ENCODE data around the gene PRODH.
"Not testable (repeated sequence)": the region's sequence is repeated elsewhere in the genome, so short reads cannot be mapped to it uniquely, and the experiment has no call there.

PRODH gene

DNA sequence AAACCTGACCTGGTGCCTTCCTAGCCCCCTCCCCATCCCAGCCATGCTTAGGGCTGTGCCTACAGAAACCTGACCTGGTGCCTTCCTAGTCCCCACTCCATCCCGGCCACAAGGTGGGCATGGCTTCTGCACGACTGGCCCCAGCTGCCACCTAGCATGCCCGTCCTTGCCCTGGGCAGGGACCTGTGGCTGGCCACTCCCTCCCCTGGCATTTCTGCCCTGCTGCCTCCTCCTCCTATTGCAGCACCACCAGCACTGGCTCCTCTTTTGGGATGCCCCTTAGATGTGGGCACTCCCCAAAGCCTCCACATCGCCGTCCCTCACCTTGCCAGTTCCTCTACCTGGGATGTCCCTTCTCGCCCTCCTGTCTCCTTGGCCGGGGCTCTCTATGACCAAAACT, 1.4 kb downstream of the PRODH start:
- H3K36me3 Mint-ChIP-seq, H3K9me3 Mint-ChIP-seq, H3K27me3 Mint-ChIP-seq, H3K4me1 Mint-ChIP-seq, H3K27ac Mint-ChIP-seq, H3K4me3 Mint-ChIP-seq: not testable (repeated sequence)

DNA sequence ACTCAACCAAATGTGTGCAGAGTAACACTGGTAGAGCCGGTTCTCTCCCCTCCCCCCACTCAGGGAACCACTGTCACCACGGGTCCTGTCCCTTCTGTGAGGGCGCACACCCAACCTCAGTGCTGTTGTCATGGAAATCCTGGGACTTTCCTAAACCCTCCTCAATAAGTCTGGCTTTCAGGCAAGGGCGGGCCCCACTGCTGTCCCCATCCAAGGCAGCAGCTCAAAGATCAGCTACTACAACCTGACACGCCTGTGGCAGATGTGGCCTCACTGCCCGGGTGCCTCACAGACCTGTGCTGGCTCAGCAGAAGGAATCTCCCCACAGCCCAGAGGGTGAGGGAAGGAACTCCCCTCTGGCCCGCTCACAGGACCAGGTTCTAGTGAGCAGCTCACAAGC, 2.2 kb downstream of the PRODH start:
- Mint-ChIP-seq H3K9me3 (no peaks in the 10 kb centered on the region), H3K36me3 (no peaks in the 10 kb centered on the region)

DNA sequence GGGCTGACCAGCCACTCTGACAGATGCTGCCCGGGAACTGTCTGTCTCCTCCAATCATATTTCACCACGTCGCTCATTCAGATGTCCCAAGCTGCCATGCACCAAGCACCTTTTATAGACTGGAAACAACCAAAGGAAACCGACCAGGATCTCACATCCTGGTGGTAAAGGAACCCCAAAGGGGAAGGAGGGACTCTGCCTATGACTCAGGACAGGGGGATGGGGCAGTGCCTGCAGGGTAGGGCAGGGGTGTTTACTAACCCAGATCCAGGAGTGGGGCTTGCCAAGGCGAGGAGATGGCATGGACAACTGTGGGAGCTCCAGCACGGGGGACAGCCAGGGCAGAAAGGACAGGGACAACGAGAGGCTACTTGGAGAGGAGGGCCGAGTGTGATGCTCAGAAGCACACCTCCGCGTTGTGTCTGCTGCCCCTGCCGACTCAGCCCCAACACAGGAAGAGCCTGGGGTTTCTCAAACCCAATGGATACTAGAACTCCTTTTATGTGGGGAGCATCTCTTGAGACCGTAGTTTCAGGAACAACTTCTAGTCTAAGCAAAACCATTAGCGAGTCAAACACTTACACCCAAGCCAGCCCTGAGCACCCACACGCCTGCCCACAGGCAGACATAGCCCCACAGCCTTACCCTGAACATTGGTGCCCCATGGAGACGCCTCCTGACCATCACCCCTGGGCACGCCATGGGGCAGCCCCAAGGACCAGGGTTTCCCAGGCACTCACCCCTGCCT, 4.0 kb downstream of the PRODH start:
- Mint-ChIP-seq H3K36me3 (no peaks in the 10 kb centered on the region), H3K27me3 (no peaks in the 10 kb centered on the region)

More for the DNA sequence above, 2.2 kb downstream of the PRODH start:
- Mint-ChIP-seq H3K27ac (no peak overlapping the region), H3K4me3 (no peak overlapping the region), H3K27me3 (no peaks in the 10 kb centered on the region), H3K4me1 (no peaks in the 10 kb centered on the region)

DNA sequence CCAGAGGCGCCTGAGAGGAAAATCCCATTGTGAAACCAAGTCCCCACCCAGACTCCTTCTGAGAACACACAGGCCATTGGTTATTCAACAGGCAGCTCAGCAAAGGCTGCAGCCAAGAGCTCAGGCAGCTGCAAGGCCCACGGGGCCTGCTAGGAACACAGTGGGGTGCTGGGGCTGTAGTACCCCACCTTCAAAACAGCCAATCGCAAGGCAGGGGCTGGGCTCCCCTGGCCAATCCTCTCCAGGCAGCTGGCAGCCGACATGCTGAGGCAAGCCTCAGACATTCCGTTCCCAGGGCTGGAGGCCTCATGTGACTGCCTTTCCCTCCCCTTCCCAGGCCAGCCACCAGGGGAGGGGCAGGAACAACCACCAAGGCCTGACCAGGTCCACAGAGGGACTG, 6.6 kb downstream of the PRODH start:
- no peaks in the 10 kb centered on the region for H3K36me3 Mint-ChIP-seq
- no peaks in the 10 kb centered on the region for H3K9me3 Mint-ChIP-seq
- H3K4me1 Mint-ChIP-seq: no peaks in the 10 kb centered on the region
- H3K4me3 Mint-ChIP-seq: no peak overlapping the region
- H3K27ac Mint-ChIP-seq: no peak overlapping the region
- H3K27me3 Mint-ChIP-seq: no peaks in the 10 kb centered on the region

More for the DNA sequence above, 4.0 kb downstream of the PRODH start:
- no peaks in the 10 kb centered on the region for H3K4me1 Mint-ChIP-seq
- no peak overlapping the region for H3K4me3 Mint-ChIP-seq
- H3K9me3 Mint-ChIP-seq: no peaks in the 10 kb centered on the region
- H3K27ac Mint-ChIP-seq: no peak overlapping the region

DNA sequence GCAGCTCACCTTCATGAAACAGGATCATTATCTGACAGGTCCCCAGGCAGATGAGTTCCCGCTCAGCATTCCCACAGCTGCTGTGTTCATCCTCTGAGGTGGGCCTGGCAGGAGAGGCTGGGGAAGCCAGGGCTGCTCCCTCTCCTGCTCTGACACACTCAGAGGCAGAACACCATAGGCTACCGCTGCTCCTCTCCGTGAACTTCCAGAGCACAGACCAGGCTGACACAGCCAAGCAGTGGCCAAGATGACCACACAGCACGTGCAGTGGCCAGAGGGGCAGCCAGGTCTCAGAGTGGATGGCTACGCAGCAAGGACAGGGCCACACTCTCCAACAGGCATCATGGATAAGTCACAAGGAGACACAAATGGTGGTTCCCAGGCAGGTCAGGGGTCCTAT, 8.5 kb downstream of the PRODH start:
- H3K27me3 Mint-ChIP-seq: no peaks in the 10 kb centered on the region
- no peaks in the 10 kb centered on the region for H3K4me1 Mint-ChIP-seq
- no peaks in the 10 kb centered on the region for H3K36me3 Mint-ChIP-seq
- H3K4me3 Mint-ChIP-seq: no peak overlapping the region
- H3K27ac Mint-ChIP-seq: no peak overlapping the region
- no peaks in the 10 kb centered on the region for H3K9me3 Mint-ChIP-seq

DNA sequence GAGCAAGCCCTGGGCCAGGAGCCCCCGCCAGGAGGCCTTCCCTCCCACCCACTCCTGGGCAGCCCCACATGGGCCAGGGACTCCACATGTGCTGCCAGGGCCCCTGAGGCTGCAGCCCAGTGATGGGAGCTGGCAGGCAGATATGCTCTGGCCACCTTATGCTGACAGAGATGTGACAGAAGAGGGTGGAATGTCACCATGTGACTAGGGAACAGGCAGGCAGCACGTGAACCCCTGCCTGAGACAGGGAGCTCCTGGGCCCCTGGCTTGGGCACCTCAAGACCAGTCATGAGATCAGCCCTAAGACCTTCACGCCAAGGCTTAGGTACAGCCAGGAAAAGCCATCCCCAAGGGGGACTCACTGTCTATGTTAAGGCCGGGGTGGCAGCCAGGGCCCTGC, 9.1 kb downstream of the PRODH start:
- Mint-ChIP-seq H3K4me1 (no peaks in the 10 kb centered on the region), H3K27me3 (no peaks in the 10 kb centered on the region), H3K36me3 (no peaks in the 10 kb centered on the region), H3K9me3 (no peaks in the 10 kb centered on the region), H3K27ac (no peak overlapping the region), H3K4me3 (no peak overlapping the region)

DNA sequence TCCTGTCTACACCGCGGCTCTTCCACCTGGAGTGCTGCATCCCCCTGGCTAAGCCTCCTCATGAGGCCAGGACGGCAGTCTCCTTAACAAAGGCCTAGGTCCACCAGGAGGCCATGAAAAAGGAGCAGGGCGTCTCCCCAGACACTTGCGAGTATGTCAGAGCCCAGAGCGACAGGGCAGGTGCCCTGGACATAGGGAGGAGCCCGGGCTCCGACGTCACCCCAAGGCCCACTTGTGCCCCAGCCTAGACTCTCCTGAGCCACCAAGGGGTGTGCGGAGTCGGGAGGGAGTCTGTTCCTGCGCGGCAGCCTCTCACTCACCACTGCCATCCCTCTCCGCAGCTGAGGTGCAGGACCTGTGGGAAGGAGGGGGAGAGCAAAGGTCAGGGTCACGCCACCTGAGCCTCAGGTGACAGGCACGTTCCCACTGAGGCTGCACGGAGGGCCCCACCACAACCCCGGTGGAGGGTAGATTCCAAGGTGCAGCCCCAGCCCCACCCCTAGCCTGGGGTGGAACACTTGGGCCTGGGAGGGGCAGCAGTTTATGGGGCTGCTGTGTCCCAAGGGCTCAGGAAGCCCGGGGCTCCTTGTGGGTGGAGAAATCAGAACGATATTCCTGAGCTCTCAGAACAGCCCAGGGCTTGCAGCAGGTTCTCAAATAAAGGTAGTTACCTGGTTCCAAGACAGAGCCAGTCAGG, 10.6 kb downstream of the PRODH start:
- H3K27me3 Mint-ChIP-seq: no peaks in the 10 kb centered on the region
- H3K4me1 Mint-ChIP-seq: no peaks in the 10 kb centered on the region
- H3K36me3 Mint-ChIP-seq: no peaks in the 10 kb centered on the region
- no peaks in the 10 kb centered on the region for H3K9me3 Mint-ChIP-seq
- no peak overlapping the region for H3K4me3 Mint-ChIP-seq
- no peak overlapping the region for H3K27ac Mint-ChIP-seq

DNA sequence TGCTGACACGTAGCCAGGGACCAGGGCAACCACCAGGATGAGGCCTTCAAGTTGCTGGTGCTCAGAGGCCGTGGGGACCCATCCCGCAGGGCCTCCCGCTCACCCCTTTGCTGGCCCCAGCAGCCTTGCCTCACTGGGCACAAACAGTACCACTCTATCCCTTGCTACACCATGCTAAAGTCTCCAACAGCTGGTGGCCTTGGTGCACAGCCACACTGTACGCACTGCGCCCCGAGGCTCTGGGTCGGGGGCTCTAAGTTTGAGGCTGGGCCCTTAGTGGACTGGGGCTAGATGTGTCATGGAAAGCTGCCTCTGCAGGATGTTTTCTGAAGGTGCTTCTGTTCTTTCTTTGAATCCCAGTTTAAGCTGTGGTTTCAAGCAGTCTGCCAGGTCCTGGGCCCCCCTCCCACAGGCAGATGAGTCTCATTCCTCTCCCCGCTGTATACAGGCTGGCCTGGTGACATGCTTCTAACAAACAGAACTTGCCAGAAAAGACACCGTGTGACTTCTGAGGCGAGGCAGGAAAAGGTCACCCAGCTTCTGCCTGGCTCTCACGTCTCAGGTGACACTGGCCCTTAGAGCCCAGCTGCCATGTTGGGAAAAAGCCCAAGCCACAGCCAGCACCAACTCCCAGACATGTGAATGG, 15.7 kb downstream of the PRODH start:
- not testable (repeated sequence) for H3K4me3 Mint-ChIP-seq, H3K4me1 Mint-ChIP-seq, H3K36me3 Mint-ChIP-seq, H3K9me3 Mint-ChIP-seq, H3K27ac Mint-ChIP-seq, H3K27me3 Mint-ChIP-seq

DNA sequence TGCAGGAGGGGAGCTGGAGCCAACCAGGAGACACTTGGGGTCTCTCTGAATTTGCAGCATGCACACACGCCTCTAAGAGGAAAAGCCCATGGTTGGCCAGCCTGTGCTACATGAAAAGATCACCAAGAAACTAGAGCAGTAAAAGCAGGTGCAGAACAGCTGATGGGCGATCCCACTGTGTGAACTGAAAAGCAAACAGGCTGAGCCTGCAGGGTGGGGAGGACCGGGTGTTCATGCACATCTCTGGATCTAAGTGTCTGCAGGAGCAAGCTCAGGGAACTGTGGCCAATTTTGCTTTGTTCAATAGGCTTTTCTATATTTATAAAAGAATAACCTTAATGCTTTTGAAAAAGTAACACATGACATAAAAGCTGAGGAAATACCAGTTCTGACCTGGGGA, 18.3 kb downstream of the PRODH start:
- H3K36me3 Mint-ChIP-seq, H3K27ac Mint-ChIP-seq, H3K27me3 Mint-ChIP-seq, H3K9me3 Mint-ChIP-seq, H3K4me3 Mint-ChIP-seq, H3K4me1 Mint-ChIP-seq: not testable (repeated sequence)

DNA sequence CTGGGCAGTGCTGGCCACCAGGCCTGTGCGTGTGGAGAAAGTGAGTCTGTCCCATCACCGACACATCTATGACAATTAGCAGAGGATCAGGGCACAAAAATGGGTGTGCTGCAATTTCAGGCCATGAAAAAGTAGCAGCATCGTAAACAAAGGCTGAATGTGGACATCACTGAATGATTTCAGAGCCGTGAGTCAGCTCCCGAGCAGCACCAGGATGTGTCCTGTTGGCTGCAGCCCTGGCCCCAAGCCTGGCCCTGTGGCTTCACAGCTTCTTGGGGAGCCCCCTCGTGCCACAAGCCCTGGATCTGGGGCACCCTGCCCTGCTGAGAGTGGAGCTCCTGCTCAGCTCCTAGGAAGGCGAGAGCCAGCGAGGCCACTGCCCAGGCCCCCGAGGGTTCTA, 20.5 kb downstream of the PRODH start:
- not testable (repeated sequence) for H3K9me3 Mint-ChIP-seq, H3K27ac Mint-ChIP-seq, H3K36me3 Mint-ChIP-seq, H3K27me3 Mint-ChIP-seq, H3K4me1 Mint-ChIP-seq, H3K4me3 Mint-ChIP-seq

DNA sequence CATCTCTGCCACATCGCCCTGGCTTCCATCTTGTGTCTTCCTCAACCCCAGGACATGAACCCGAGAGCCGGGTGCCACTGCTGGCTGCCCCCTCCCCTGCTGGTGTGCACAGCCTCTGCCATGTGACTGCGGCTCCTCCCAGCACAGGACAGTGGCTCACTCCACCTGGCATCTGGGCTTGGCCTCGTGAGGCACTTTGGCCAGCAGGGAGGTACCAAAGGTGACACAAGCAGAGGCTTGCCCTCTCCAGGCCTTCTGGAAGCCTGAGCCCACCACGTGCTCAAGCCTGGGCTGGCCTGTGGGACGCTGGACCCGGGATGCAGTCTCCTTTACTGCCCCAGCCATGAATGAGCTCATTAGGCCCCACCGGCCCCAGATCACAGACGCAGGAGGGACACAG, 21.5 kb downstream of the PRODH start:
- not testable (repeated sequence) for H3K36me3 Mint-ChIP-seq, H3K4me3 Mint-ChIP-seq, H3K27me3 Mint-ChIP-seq, H3K4me1 Mint-ChIP-seq, H3K9me3 Mint-ChIP-seq, H3K27ac Mint-ChIP-seq

DNA sequence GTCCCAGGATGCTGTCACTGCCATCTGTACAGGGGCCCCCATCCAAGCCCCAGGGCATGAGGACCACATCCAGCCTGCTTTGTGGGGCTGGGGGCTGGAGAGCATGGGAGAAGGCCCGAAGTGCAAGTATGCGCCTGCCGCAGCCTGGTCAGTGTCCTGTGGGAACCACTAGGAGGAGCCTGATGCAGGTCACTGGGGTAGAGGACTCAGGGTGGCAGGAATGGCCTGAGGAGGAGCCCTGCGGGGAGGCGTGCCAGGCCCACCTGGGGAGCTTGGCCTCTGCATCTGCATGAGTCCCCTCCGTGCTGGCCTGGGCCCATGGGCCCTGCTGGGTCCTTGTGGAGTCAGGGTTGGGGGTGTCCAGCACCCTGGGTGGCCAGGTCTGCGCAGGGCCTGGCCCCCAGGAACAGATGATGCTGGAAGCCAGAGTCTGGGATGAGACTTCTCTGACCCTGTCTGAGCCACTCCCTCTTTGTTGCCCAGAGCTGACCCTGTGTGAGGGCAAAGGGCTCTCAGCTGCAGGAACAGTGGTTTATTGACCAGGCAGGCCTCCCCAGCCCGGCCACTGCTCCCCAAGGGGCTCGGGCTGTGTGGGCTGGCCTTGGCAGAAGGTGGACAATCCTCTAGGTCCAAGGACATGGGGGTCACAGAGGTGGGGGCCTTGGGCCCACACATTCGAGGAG, 23.7 kb downstream of the PRODH start:
- H3K27me3 Mint-ChIP-seq, H3K36me3 Mint-ChIP-seq, H3K27ac Mint-ChIP-seq, H3K9me3 Mint-ChIP-seq, H3K4me1 Mint-ChIP-seq, H3K4me3 Mint-ChIP-seq: not testable (repeated sequence)

DNA sequence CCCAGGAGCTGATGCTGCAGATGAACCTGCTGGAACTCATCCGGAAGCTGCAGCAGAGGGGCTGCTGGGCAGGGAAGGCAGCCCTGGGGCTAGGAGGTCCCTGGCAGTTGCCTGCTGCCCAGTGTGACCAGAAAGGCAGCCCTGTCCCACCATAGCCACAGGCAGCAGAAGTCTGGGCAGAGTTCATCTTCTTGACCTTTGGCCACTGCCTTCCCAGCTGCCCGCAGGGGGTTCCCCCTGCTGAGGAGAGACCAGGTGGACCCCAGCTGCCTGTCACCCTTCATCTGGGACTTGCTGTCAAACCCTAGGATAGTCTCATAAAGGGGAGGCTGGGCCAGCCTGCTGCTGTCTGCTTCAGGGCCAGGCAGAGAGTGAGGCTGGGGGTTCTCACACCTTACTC, 24.6 kb downstream of the PRODH start:
- H3K4me1 Mint-ChIP-seq, H3K4me3 Mint-ChIP-seq, H3K27me3 Mint-ChIP-seq, H3K27ac Mint-ChIP-seq, H3K9me3 Mint-ChIP-seq, H3K36me3 Mint-ChIP-seq: not testable (repeated sequence)

DNA sequence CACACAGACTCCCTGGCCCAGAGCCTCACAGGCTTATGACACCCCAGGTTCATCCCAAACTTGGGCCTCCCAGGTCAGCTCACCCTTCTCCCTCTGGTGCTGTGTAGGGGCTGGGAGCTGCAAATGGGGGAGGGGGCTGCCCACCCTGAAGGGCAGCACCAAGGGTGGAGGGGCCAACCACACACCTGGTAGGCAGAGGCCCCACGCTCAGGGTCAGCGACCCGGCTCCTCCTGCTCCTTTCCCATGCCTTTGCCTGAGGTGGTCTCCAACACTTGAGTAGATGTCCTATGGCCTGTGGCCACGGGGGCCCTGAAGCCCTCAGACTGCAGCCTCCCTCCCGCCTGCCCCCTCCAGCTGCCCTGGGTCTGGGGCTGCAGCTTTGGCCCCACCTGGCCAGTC, 26.5 kb downstream of the PRODH start:
- H3K4me1 Mint-ChIP-seq: no peaks in the 10 kb centered on the region
- H3K4me3 Mint-ChIP-seq: no peak overlapping the region
- H3K27ac Mint-ChIP-seq: no peak overlapping the region
- no peaks in the 10 kb centered on the region for H3K36me3 Mint-ChIP-seq
- no peaks in the 10 kb centered on the region for H3K27me3 Mint-ChIP-seq
- H3K9me3 Mint-ChIP-seq: no peaks in the 10 kb centered on the region

DNA sequence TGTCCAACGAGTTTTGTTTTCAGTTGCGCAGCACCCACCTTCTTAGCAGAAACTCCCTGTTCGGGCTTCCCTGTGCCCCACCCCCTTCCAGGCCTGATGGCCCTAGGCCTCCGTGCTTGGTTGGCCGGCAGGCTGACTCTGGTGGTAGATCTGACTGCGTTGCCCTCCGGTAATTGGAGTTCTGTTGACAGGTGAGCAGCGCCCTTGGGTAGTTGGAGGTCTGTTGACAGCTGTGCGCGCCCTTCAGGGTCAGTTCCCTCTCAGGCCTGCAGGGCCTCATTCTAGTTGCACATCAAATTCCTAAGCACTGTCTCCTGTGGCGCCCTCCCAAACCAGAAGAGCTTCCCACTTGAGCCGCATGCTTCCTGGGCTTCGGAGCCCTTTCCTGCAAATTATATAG, 29.2 kb downstream of the PRODH start:
- H3K27me3 Mint-ChIP-seq: no peaks in the 10 kb centered on the region
- H3K4me1 Mint-ChIP-seq: no peaks in the 10 kb centered on the region
- H3K36me3 Mint-ChIP-seq: no peaks in the 10 kb centered on the region
- H3K4me3 Mint-ChIP-seq: no peak overlapping the region
- no peak overlapping the region for H3K27ac Mint-ChIP-seq
- H3K9me3 Mint-ChIP-seq: no peaks in the 10 kb centered on the region

DNA sequence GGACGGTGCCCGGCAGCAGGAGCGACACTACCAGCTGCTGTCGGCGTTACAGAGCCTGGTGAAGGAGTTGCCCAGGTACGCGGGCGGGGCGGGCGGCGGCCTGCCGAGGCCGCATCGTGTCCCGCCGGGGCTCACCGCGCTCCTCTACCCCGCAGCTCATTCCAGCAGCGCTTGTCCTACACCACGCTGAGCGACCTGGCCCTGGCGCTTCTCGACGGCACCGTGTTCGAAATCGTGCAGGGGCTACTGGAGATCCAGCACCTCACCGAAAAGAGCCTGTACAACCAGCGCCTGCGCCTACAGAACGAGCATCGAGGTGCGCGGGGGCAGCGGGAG, 29.7 kb downstream of the PRODH start:
- H3K36me3 Mint-ChIP-seq, H3K4me1 Mint-ChIP-seq, H3K9me3 Mint-ChIP-seq, H3K4me3 Mint-ChIP-seq, H3K27ac Mint-ChIP-seq, H3K27me3 Mint-ChIP-seq: not testable (repeated sequence)

Data from activated naive CD4-positive, alpha-beta T cell treated with anti-CD3 and anti-CD28 coated beads, Interleukin-2, amount 50 U/mL, for 24 hours (primary cell).